A204.1 (cell line): ENCODE measurements around the gene CPEB4.

ENCODE experiments used
- FAIRE-seq: peaks from 2 replicates; lab custom pipeline; 2012; peaks lifted over from hg19 to GRCh38; lab: Jason Lieb, UNC

CPEB4 gene

DNA sequence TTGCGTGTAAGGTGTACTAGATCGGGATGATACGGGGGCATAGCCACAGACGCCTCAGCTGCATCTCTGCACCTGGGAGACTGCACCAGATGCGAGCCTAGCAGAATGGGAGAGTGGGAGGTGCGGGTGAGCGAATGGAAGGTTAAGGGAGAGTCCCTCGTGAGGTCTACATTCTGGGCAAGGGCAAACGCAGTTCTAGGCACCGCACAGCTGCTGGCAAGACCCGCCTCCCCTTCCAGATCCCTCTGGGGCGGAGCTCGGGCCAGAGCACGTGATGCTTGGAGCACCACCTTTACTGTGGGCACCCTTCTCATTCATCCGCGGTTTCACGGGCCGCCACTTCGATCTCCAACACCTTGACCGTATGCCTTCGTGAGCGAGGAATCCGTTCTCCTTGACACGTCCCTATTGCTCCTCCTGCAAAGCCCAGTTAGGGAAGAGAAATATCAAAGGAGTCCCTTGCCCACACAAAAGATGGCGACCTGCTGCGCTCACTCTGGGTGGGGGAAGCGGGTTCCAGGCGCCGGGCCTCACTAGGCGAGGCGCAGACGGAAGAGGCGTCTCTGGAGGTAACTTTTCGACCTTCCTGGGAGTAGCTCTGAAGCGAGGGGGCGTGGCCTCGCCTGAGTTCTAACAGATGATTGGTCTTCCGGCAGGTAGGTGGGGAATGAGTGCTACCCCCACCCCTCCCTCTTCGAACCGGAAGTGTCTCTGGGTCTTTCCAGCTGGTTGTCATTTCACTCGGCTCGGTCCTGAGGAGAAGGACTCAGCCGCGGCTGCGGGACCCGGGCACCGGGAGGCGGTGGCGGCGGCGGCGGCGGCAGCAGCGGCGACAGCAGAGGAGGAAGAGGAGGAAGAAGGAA is at the start of gene CPEB4:
Gene CPEB4 (plus strand): TSS at position 740 of the 863 bp plus-strand sequence. CDS start 1,385 bp downstream, outside the sequence.
- peak; percentile 97 for FAIRE-seq

DNA sequence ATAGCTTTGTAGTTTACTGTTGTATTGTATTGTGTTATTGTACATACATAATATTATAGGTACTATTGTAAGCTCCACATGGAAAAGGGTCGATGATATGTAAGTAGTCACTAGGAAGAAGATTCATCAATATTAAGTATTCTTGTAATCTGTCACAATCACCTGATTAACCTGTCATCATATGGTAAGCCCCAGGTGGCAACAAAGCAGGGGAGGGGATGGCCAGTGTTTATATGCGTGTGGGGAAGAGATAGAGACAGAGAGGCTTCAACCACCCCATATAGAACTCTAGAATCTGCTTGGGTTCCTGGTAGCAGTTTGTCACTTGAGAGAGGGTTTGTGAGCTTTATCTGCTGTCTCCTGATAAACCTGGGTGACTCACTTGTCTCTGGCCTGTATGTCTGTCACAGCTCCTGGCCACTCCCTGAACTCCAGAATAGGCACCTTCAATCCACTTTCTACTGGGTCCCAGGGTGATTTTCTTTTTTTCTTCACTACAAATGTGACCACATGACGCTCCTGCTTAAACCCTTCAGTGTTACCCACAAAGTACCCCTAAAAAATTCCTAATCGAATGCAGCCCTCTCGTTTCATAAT is 48.9 kb upstream of the CPEB4 start:
- FAIRE-seq = no peak

DNA sequence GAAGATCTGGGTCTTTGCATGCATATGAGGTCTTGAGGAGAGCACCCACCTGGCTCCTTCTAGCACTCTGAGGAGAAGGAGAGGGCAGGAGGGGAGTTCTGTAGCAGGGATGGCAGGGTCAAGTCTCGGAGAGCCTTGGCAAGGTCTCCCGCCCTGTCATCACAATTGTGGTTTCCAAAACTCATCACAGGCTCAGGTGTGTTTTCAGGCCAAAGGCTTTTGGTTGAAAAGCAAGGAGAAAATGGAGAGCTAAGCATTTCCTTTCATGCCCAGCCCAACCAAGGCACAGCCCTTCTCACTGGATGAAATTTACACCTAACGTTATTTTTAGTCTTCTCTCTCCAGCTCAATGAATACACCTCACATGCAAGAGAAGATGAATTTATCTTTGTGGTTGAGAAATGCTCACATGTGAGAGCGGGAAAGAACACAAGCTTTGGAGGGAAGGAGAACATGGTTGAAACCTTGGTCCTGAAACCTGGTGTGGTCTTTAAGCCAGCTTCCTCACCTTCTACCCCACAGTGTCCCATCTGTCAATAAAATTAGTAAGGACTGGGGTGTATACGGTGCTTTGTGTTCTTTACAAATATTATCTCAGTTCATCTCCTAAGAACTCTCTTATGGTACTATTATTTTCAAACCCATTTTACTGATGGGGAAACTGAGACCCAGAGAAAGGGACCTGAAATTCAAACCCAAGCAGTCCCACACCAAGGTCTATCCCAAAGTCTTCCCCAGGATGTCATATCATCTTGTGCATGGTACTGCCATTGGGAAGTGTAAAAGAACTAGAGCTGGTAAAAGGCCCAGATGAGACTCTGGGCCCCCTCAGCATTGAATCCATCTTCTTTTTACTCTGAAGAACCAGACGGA is 47.8 kb upstream of the CPEB4 start:
- FAIRE-seq = no peak

DNA sequence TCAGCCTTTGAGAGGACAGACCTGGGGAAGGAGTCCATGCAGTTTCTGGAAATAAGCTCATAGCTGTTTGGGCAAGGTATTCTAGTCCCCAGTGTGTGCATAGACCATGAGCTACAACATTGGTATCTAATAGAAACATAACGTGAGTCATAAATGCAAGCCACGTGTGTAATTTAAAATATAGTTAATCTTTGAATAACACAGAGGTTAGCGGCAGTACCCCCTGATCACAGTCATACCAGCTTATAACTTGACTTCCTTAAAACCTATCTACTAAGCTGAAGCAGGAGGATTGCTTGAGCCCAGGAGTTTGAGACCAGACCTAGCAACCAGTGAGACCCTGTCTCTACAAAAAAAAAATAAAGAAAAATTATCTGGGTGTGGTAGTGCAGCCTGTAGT is 46.4 kb upstream of the CPEB4 start:
- no peak for FAIRE-seq

DNA sequence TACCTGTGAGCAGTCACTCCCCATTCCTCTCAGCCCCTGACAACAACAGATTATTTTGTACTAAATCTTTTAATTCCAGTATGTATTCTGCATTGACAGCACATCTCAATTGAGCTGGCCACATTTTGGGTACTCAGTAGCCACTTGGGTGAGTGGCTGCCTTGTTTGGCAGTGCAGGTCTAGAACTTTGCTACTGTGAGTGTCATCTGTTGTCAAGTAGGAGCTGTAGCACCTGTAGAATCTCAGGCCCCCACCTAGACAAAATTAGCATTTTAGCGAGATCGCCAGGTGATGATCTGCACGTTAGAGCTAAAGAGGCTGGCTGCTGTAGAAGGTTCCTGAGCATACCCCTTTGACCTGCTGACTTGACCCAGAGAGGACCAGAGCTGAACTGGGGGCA is 44.4 kb upstream of the CPEB4 start:
- FAIRE-seq = no peak

DNA sequence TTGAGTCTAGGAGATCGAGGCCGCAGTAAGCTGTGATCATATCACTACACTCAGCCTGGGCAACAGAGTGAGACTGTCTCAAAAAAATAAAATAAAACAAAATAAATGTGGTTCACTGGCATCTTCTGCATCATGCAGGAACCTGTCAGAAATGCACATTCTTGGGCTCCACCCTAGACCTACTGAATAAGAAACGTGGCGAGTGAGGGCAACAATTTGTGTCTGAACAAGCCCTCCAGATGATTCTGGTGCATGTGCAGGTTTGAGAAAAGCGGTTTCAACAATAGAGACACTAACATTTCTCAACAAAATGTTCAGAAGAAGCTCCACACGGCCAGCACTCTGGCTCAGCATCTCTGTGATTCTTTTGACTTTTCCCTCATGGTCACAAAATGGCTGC is 42.8 kb upstream of the CPEB4 start:
- FAIRE-seq = no peak

DNA sequence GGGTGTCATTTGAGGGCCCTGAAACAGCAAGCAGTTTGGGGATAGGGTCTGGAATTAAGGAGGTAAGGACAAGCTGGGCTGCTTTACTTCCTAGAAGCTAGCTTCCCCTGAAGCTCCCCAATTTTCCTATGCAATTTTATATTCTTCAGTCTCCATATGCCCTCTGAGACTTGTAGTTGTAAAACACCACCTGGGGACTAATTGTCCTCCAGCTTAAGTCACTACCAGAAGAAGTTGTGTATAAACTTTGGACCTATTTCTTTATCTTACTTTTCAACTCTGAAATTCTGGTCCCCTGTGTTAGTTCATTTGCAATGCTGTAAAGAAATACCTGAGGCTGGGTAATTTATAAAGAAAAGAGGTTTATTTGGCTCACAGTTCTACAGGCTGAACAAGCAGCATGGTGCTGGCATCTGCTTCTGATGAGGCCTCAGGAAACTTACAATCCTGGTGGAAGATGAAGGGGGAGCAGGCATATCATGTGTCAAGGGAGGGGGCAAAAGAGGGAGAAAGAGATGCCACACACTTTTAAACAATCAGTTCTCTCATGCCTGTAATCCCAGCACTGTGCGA is 41.1 kb upstream of the CPEB4 start:
- no peak for FAIRE-seq

DNA sequence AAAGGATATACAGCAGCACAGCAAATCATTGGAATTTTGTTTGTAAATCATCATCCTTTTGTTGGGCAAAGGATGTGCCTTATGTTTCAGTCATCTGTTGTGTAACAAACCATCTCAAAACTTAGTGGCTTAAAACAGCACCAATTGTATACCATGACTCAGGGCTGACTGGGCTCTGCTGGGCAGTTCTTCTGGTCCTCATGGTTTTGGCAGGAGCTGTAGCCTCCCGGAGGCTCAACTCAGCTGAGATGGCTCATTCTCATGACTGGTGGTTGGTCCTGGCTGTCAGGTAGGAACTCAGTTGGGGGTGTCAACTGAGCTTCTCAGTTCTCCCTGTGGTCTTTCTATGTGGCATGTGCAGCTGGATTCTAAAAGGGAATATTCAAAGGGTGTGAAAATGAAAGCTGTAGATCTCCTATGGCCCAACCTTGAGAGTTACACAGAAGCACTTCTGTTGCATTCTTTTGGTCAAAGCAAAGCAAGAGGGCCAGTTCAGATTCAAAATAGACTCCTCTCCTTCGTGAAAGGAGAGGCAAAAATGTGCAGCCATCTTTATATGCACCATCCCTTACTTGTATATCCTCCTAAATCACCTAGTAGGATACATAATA is 39.1 kb upstream of the CPEB4 start:
- FAIRE-seq = no peak

DNA sequence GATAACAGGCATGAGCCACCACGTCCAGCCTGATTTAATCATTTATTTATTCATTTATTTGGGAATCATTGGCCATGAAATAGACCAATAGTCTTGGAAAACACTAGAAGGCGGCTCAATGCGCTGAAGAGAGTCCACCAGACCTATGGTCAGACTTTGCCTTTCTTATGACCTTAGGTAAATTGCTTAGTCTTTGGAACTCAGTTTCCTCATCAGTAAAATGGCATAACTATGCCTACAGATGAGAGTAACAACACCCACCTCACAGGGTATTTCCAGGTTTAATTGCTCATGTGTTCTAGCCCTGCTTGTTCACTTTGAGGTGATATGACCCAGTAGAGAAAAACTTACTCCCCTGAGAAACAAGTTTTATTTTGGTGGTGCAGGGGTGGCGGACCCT is 38.2 kb upstream of the CPEB4 start:
- FAIRE-seq = no peak

DNA sequence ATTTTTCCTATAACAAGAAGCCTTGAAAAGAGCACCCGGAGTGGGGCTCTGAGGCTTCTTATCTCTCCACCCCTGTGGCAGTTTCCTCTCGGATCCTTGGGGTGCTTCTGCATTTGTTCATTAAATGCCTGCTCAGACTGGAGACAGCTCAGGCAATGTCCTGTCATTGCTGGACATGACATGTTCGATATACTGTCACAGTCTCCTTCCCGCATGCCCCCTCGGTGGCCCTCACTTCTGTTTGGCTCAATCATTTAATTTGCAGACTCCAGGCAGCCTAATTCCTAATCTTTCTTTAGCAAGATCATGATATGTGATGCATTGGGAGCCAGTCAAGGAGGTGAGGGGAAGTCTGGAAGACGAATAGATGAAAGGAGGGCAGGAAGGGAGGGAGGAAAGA is 37.5 kb upstream of the CPEB4 start:
- no peak for FAIRE-seq

DNA sequence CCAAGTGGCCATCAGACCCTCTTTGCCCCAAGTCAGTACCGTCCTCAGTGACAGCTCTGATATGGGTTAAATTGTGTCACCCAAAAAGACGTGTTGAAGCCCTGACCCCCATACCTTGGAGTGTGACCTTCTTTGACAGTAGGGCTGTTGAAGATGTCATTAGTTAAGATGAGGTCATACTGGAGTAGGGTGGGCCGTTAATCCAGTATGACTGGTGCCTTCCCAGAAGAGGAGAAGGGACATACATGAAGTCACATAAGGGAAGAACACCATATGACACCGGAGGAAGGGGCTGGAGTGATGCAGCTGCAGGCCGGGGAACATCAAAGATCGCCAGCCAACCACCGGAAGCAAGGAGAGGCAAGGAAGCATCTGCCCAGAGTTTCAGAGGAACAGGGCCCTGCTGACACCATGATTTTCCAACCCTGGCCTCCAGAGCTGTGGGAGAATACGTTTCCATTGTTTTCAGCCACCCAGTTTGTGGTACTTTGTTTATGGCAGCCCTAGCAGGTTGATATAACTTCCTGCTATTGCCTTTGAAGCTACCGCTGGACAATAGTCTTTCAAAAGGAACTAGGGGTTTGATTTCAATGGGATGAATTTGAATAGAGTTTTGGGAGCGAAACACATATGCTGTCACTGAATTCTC is 36.4 kb upstream of the CPEB4 start:
- no peak for FAIRE-seq

DNA sequence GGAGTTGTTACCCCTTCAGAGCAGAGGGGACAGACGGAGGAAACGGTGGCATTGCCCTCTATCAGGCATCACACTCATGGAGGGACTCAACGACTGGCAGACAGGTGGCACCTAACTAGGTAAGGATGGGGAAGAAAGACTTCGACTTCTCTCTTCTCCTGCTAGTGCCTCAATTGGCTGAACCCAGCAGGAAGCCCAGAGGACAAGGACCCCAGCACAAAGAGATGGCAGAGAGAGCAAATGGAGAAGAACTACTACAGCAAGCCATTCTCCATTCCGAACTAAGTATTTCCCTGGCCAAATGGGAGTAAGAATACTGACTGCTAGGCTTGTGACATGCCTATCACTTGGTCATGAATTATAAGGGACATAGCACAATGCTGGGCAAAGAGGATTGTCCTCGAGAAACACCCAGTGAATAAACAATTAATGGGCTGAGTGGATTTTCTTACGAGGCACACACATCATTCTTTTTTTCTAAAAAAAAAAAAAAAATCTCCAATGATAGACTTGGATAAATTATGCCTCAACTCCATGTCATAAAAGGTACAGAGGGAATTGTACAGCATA is 35.3 kb upstream of the CPEB4 start:
- no peak for FAIRE-seq

DNA sequence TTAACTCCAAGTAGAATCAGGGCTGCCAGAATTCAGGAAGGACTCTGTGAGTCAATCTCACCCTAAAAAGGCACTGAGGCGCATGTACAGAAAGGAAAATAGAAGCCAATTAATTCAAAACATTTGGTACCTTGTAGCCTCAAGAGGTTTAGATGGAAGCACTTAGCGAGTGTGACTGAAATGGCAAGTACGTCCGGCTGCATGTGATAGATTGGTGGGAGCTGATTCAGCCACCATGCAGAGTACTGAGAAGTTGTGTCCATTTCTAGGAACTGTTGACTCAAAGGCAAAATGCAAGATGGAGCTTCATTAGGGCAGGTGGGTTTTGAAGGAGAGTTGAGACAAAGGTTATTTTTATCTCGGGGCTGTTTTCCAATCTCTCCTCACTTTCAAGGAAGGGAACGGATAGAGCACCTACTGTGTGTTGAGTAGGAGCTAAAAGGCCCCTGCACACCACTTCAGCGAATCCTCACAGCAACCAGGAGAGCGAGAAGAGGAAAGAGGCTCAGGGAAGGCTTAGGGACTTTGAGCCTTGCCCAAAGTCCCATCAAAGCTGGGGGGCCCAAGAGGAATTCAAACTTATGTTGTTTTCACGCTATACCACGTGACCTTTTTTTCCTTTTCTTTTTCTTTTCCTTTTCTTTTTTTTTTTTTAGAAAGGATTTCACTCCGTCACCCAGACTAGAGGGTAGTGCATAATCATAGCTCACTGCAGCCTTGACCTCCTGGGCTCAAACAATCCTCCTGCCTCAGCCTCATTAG is 34.6 kb upstream of the CPEB4 start:
- no peak for FAIRE-seq

DNA sequence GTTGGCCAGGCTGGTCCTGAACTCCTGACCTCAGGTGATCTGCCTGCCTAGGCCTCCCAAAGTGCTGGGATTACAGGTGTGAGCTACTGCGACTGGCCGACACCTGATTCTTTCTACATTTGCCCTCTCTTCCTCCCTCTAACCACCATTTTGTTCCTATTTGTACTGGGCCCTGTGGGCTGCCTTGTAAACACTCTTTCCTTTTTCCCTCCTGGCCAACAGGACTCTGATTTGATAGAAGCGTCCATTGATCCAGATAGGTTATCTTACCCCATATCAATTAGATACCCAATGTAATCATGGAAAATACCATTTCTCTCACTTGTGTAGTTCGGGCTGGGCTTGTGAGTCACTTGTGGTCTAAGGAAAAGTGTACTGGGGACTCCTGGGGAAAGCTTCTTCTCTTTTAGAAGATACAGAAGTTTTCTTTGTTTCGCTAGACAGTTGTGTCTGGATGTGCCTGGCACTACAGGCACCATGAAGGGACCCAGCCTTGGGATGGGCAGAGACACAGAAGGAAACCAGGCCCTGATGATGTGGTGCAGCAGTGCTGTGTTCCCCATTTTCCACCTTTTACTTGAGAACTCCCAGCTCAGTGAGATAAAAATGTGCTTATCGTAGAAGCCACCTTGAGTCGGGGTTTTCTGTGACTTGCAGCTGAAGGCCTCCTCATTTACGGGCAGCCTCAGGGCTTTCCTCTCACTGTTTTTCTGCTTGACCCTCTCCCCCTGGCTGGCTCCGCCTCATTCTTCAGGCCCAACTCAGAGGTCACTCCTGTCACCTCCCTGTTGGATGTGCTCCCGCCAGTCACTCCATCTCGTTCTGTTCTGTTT is 32.8 kb upstream of the CPEB4 start:
- FAIRE-seq = no peak

DNA sequence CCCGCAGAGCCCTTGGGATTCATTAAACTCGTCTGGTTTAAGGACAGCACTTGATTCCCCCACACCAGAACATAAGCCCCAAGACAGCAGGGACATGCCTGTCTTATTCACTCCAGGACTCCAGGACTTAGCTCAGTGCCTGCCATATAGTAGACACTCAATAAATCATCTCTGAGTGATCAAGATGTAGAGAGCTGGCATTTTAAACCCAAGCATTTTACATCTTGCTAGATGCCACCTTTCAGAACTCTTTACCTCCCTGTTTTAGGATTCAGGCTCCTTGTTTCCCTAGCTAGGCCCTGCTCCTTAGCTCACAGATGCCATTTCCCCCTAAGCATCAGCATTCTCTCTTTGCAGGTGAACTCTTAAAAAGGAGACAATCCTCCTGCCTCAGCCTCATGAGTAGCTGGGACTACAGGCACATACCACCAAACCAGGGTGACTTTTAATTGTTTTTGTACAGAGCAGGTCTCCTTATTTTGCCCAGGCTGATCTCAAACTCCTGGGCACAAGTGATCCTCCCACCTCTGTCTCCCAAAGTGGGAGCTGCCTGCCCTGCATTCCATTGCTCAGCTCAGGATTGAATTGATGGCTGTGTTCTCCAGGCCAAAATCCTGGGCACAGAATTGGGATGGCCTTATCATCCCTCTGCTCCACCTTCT is 32.0 kb upstream of the CPEB4 start:
- no peak for FAIRE-seq

DNA sequence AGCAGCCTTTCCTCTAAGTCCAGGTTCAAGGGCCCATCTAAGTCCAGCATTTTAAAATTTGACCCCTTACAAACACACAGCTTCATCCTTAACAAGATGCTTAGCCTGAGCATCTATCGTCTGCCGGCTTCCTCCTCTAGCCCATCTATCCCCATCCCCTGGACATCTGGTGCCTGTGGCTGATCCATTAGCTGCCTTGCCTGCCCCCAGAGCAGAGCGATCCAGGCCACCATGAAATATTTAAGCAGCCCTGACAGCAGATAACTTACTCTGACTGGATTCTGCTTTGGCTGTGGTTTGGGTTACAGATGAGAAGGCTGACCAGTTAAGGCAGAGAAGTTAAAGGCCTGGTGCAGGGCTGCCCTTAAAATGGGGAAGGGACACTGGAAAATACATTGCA is 30.9 kb upstream of the CPEB4 start:
- FAIRE-seq = no peak

DNA sequence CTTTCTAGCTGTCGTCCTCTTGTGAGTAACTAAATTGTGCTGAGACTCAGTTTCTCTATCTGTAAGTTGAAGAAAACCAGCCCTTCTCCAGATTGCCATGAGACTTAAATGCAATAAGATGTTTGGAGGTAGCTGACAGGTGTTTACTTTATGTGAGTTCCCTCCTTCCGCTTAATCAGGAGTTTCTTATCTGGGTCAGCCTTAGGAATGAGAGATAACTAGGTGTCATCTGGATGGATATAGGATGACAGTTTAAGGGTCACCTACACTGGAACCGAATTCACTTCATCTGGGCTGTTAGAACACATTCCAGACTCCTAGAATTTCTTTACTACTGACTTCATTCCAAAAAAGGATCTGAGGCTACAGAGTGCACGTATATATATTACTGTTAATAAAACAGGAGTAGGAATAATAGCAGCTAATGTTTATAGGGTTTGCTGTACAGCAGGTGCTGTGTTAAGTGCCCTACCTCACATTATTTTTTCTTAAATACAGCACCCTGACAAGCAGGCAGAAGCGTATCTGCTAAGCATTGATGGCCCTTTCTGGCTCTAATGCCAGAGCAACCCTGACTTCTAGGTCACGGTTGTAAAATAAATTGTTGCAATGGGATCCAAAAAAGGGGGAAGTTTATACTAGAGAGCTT is 30.0 kb upstream of the CPEB4 start:
- no peak for FAIRE-seq

DNA sequence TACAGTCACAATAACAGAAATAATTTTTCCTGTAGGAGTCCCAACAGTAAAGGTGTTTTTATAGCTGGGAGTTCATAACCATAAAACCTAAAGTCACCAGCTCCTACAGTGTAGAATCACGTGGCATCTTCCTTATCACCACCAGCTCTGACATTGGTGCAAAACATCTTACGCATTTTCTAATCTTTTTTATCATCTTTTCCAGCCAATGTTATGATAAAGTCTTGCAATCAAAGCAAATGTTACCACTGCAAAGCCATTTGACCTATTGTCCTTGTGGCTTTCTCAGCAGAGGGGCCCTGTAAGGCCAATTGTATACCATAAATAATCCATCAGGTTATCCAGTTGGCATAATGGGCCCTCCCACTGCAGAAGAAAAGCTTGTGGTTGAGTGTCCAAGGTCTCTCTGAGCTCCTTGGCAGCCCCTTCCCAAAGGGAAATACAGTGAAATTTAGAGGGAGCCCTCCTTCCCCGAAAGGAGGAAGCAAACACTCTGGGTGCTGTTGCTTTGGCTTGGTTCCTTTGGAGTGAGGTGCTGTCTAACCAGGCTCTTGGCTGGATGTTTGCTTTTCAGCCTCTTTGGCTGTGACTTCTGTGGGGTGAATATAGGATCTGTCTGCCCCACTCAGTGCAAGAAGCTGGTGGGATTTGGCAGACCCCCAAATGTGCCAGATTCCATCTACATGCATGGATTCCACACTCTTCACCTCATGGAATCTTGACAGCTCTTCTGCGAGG is 29.3 kb upstream of the CPEB4 start:
- FAIRE-seq = no peak
